H4 (cell line): ENCODE measurements around the gene PLA2G4B. TPM values are rescaled to one million over a fixed set of nuclear protein-coding genes. Genes with fewer than 3 reads are reported as not detected.

Source experiments
- DNase-seq: peaks from one replicate; pipeline ENCODE4 v3.0.0-alpha.2; 2015; ENCODE audit warnings: low spot score
- total RNA-seq: library from RNA; depleted of rRNA; stranded (reverse); fragments of >200 nt; shearing (Covaris generic); gene quantifications from 2 replicates; pipeline ENCODE4 v1.2.3, GENCODE V29; 2014; rRNA removed

PLA2G4B gene
- total RNA-seq, 1 experiment from 2014 or later = 0.62 TPM

- no peak for DNase-seq
Measured at GRCh38 chr15:41886741-41887140, 48.1 kb downstream of the PLA2G4B start.

- DNase-seq = no peak
Measured at GRCh38 chr15:41887161-41887560, 48.5 kb downstream of the PLA2G4B start.

GRCh38 chr15:41887893-41888292 lies 49.2 kb downstream of the PLA2G4B start:
- DNase-seq = no peak

GRCh38 chr15:41888662-41889253 lies 50.1 kb downstream of the PLA2G4B start:
- DNase-seq = no peak

- DNase-seq = no peak
Measured at GRCh38 chr15:41890050-41890690, 51.5 kb downstream of the PLA2G4B start.

GRCh38 chr15:41891226-41891625 lies 52.6 kb downstream of the PLA2G4B start:
- no peak for DNase-seq

- no peak for DNase-seq
Measured at GRCh38 chr15:41891946-41892345, 53.3 kb downstream of the PLA2G4B start.

- DNase-seq = no peak
Measured at GRCh38 chr15:41892621-41893421, 54.2 kb downstream of the PLA2G4B start.

GRCh38 chr15:41893422-41894250 lies 55.0 kb downstream of the PLA2G4B start, which contains the start of gene SPTBN5:
Gene SPTBN5 (minus strand): TSS chr15:41894053. CDS start chr15:41893497, 556 bp downstream.
- no peak for DNase-seq

GRCh38 chr15:41894251-41894790 lies 55.7 kb downstream of the PLA2G4B start:
- no peak for DNase-seq

GRCh38 chr15:41894791-41895463 lies 56.3 kb downstream of the PLA2G4B start:
- peak; percentile 68 for DNase-seq

- no peak for DNase-seq
Measured at GRCh38 chr15:41895491-41895890, 56.8 kb downstream of the PLA2G4B start.

- DNase-seq = no peak
Measured at GRCh38 chr15:41895957-41896356, 57.3 kb downstream of the PLA2G4B start.

GRCh38 chr15:41896566-41896965 lies 57.9 kb downstream of the PLA2G4B start:
- no peak for DNase-seq

GRCh38 chr15:41897363-41897799 lies 58.7 kb downstream of the PLA2G4B start:
- DNase-seq = no peak

Other genes starting within 250 kb of the PLA2G4B start
- gene MGA, start 178.4 kb upstream of the PLA2G4B start, total RNA-seq = 14.1 and 19.4 TPM in 2 replicates
- gene MAPKBP1, start 64.4 kb upstream of the PLA2G4B start, total RNA-seq = 4.1 and 4.4 TPM in 2 replicates
- gene JMJD7, start 10.8 kb upstream of the PLA2G4B start, total RNA-seq = 9.2 and 9.4 TPM in 2 replicates
- not detected in 2 replicates for gene SPTBN5, start 55.2 kb downstream of the PLA2G4B start, total RNA-seq
- gene EHD4, start 133.7 kb downstream of the PLA2G4B start, total RNA-seq = 6.0 and 6.8 TPM in 2 replicates
- not detected in 2 replicates for gene PLA2G4E, start 182.2 kb downstream of the PLA2G4B start, total RNA-seq